H1 (cell line): ENCODE measurements around the gene INO80C.

Experiments
- ATF2 ChIP-seq: IDR thresholded peaks from 2 replicates; pipeline ENCODE4 v1.6.1; 2012; ENCODE audit warnings: low read length, inconsistent platforms
- CTCF ChIP-seq, 3 experiments: IDR thresholded peaks; 1 replicate in 2 of 3; 2 replicates in 1 of 3; pipeline versions ENCODE4 v1.5.1 to v1.6.1; 2011; ENCODE audit warnings: low read length in 3 of 3, mild to moderate bottlenecking in 3 of 3, inconsistent platforms in 2 of 3, low read depth in 1 of 3, moderate library complexity in 1 of 3; ENCODE audit not compliant: insufficient read depth in 1 of 3; ENCODE audit errors: control extremely low read depth in 1 of 3
- GABPA ChIP-seq: IDR thresholded peaks from 2 replicates; pipeline ENCODE4 v1.6.1; 2011; ENCODE audit warnings: mild to moderate bottlenecking, low read length, moderate library complexity, borderline replicate concordance; ENCODE audit not compliant: insufficient read depth
- KDM5A ChIP-seq: fragments of 200-600 bp; IDR thresholded peaks from 2 replicates; pipeline ENCODE4 v1.7.1; 2012; ENCODE audit warnings: mild to moderate bottlenecking, low read length, inconsistent platforms, mixed read lengths
- POLR2AphosphoS5 ChIP-seq: IDR thresholded peaks from 2 replicates; pipeline ENCODE4 v1.6.1; 2011; ENCODE audit warnings: low read depth, low read length
- SRF ChIP-seq: IDR thresholded peaks from 2 replicates; pipeline ENCODE4 v1.6.1; 2011; ENCODE audit warnings: mild to moderate bottlenecking, low read depth, low read length, moderate library complexity
- YY1 ChIP-seq: IDR thresholded peaks from 2 replicates; pipeline ENCODE4 v1.6.1; 2011; ENCODE audit warnings: low read depth, mild to moderate bottlenecking, low read length

GRCh38 chr18:35422237-35422636 lies 75.5 kb downstream of the INO80C start:
- no peak for TF ChIP-seq KDM5A
- no peak for TF ChIP-seq GABPA
- no peak for TF ChIP-seq SRF
- TF ChIP-seq YY1, result no peak
- TF ChIP-seq ATF2, result no peak
- no peak for TF ChIP-seq CTCF (IDR thresholded peaks at IDR 0.05; ENCODE audit: control extremely low read depth in 1 of 3, insufficient read depth in 1 of 3, low read depth in 1 of 3, low read length in 3 of 3)
- no peak for TF ChIP-seq POLR2AphosphoS5
